ENCODE results near the gene PLEKHJ1. TPM values are rescaled to one million over a fixed set of nuclear protein-coding genes. Genes with fewer than 3 reads are reported as not detected.

The PLEKHJ1 gene
- total and polyA plus RNA-seq, 9 of the 15 experiments (the other 6 are each of a cell fraction or from before 2014, with no cell fraction given): 1.5 to 188 (median 63.9) TPM

GRCh38 chr19:2274185-2274711 lies 38.1 kb upstream of the PLEKHJ1 start:
- BruUV-seq (replicated peaks): no TSS peak
- intact Hi-C loops (cut with micrococcal nuclease): no loop called here

More at GRCh38 chr19:2274185-2274711, 38.1 kb upstream of the PLEKHJ1 start:
- peaks cover 47% of the 10 kb centered on the region for H4K20me1 ChIP-seq (replicated peaks; ENCODE audit: control insufficient read depth, insufficient read depth, low read length)
- H3K4me2 ChIP-seq (ENCODE audit: insufficient read depth, low read length): peak overlapping the region; percentile 89
- no peaks in the 10 kb centered on the region for H3K27me3 ChIP-seq (ENCODE audit: control insufficient read depth in 2 of 2, insufficient read depth in 2 of 2, low read length in 2 of 2)
- DNase-seq (ENCODE audit: extremely low read depth in 1 of 4, low spot score in 3 of 4): no peak
- in situ Hi-C loops (cut with MboI): loop anchor here (5.0 kb wide), 1 partner anchor 37 kb away; the partner anchor contains the start of genes PLEKHJ1 and SF3A2
- H3K9me1 ChIP-seq (ENCODE audit: control insufficient read depth, insufficient read depth, low read length): peaks cover 5% of the 10 kb centered on the region
- H3K79me2 ChIP-seq (ENCODE audit: control insufficient read depth, insufficient read depth, low read length): peaks cover 60% of the 10 kb centered on the region
- peak overlapping the region; percentile 56; the same call in 2 of the 3 replicates for H3K27ac ChIP-seq (ENCODE audit: extremely low read depth, low read depth, low read length)
- H3K4me1 ChIP-seq (replicated peaks in 1 of 2; ENCODE audit: control insufficient read depth in 2 of 2, insufficient read depth in 2 of 2, low read length in 2 of 2): peaks cover 10 to 73% of the 10 kb centered on the region in 2 experiments
- no peaks in the 10 kb centered on the region for H3K9me3 ChIP-seq (replicated peaks; ENCODE audit: control insufficient read depth, insufficient read depth, low read depth, low read length)
- ChIA-PET POLR2A (interaction anchor here (0.7 to 7.0 kb wide), 9 partner anchors 10 to 239 kb away, joined by 3 to 86 read pairs (median 4); partner anchors contain the start of gene PLEKHJ1), CTCF (ENCODE audit: low intra/inter-chr PET ratio) (interaction anchor here (0.8 to 1.2 kb wide), 5 partner anchors 38 to 363 kb away, joined by 3 to 5 read pairs (median 4); partner anchors contain the start of gene PLEKHJ1)
- peak overlapping the region; percentile 10 to 85; a peak in 2 of 4 replicates for H3K9ac ChIP-seq (ENCODE audit: insufficient read depth in 1 of 2, low read depth in 2 of 2, low read length in 2 of 2)
- TF ChIP-seq POLR3G (IDR thresholded peaks at IDR 0.05; ENCODE audit: extremely low read depth, insufficient read length, insufficient replicate concordance) (no peak), CEBPB (tag; IDR thresholded peaks at IDR 0.05) (no peak), RCOR1 (IDR thresholded peaks at IDR 0.05; ENCODE audit: borderline replicate concordance in 1 of 2, low read depth in 2 of 2, low read length in 2 of 2) (0 out of 4 replicates have a peak, but pooled peaks of 1 of the 2 experiments have one; percentile 13), FIP1L1 (IDR thresholded peaks at IDR 0.05; ENCODE audit: low read depth, low read length, poor library complexity, severe bottlenecking) (peak; percentile 8), HMBOX1 (IDR thresholded peaks at IDR 0.05) (no peak), PHB2 (IDR thresholded peaks at IDR 0.05; ENCODE audit: low read depth) (0 out of 2 replicates have a peak, but pooled peaks have one; percentile 2), PHF20 (IDR thresholded peaks at IDR 0.05; ENCODE audit: partially characterized antibody) (peak; percentile 26), RBM25 (IDR thresholded peaks at IDR 0.05; ENCODE audit: low read depth, low read length, severe bottlenecking) (peak; percentile 78), KDM1A (IDR thresholded peaks at IDR 0.05) (peak in 1 of 2 experiments; percentile 46; a peak in 2 of 4 replicates), MAFF (IDR thresholded peaks at IDR 0.05; ENCODE audit: low read length) (no peak), CEBPG (CRISPR knock-in tag; IDR thresholded peaks at IDR 0.05) (no peak), CEBPG (tag; conservative IDR thresholded peaks at IDR 0.05 in 1 of 2, IDR thresholded peaks at IDR 0.05 in 1 of 2) (0 out of 4 replicates have a peak, but pooled peaks of 1 of the 2 experiments have one; percentile 13), ATF3 (IDR thresholded peaks at IDR 0.05) (peak; percentile 56), ATF3 (CRISPR knock-in tag; conservative IDR thresholded peaks at IDR 0.05) (no peak), ZFP36 (IDR thresholded peaks at IDR 0.05; ENCODE audit: low read depth, low read length, partially characterized antibody) (peak; percentile 76), SP1 (CRISPR knock-in tag; IDR thresholded peaks at IDR 0.05) (0 out of 2 replicates have a peak, but pooled peaks have one; percentile 5), ZKSCAN1 (IDR thresholded peaks at IDR 0.05; ENCODE audit: low read depth, low read length) (peak; percentile 92), ATF1 (CRISPR knock-in tag; IDR thresholded peaks at IDR 0.05) (no peak), ATF1 (tag; IDR thresholded peaks at IDR 0.05) (0 out of 2 replicates have a peak, but pooled peaks have one; percentile 0), PTBP1 (IDR thresholded peaks at IDR 0.05; ENCODE audit: low read depth, low read length) (0 out of 2 replicates have a peak, but pooled peaks have one; percentile 32), BCOR (IDR thresholded peaks at IDR 0.05) (peak; percentile 23; the same call in 1 of the 2 replicates)
- no peak overlapping the region for H2AFZ ChIP-seq (ENCODE audit: low read depth, low read length)
- H3K4me3 ChIP-seq: peak overlapping the region; percentile 91; the same call in 1 of the 2 replicates
- FAIRE-seq: peak; percentile 42
- 78% methylated on average over 7 of the region's 9 CpGs for WGBS (ENCODE audit: insufficient coverage, low coverage, missing lambda C conversion rate)
- H3K36me3 ChIP-seq (ENCODE audit: control insufficient read depth, insufficient read depth, low read length): peaks cover 34% of the 10 kb centered on the region
- ATAC-seq: no peak

Data from K562 (cell line).